Activated CD8-positive, alpha-beta memory T cell treated with anti-CD3 and anti-CD28 coated beads for 36 hours (primary cell): ENCODE measurements around the gene DGCR2. TPM values are rescaled to one million over a fixed set of nuclear protein-coding genes. Genes with fewer than 3 reads are reported as not detected.
"Not testable (repeated sequence)": the region's sequence is repeated elsewhere in the genome, so short reads cannot be mapped to it uniquely, and the experiment has no call there.

Experiments used
- CTCF ChIA-PET: fragments of 350-600 bp; sonication (Branson Sonifier 250); formaldehyde crosslinking; loops from one replicate; lab custom pipeline; 2021; ENCODE audit warnings: antibody characterized with exemption; lab: Charles Lee
- POLR2A ChIA-PET: fragments of 350-600 bp; sonication (Branson Sonifier 250); formaldehyde crosslinking; loops from one replicate; lab custom pipeline; 2021; ENCODE audit warnings: antibody characterized with exemption; lab: Charles Lee
- total RNA-seq, 2 experiments: library from RNA; stranded (reverse); gene quantifications; one replicate each; pipeline ENCODE4 v1.2.3, GENCODE V29; 2021

DGCR2 gene
- total RNA-seq, 2 experiments from 2014 or later = 23.7 to 25.0 TPM

- CTCF ChIA-PET = no interaction called here
- POLR2A ChIA-PET = no interaction called here
Observed at GRCh38 chr22:19096555-19096954, 25.7 kb downstream of the DGCR2 start.

- POLR2A ChIA-PET = no interaction called here
Observed at GRCh38 chr22:19094393-19094997, 27.7 kb downstream of the DGCR2 start.

GRCh38 chr22:19092725-19093124 lies 29.5 kb downstream of the DGCR2 start:
- CTCF ChIA-PET = no interaction called here
- POLR2A ChIA-PET = no interaction called here

More at GRCh38 chr22:19094393-19094997, 27.7 kb downstream of the DGCR2 start:
- CTCF ChIA-PET = no interaction called here

- CTCF ChIA-PET = no interaction called here
Observed at GRCh38 chr22:19090586-19091127, 31.6 kb downstream of the DGCR2 start.

GRCh38 chr22:19090183-19090582 lies 32.0 kb downstream of the DGCR2 start:
- ChIA-PET CTCF (no interaction called here), POLR2A (no interaction called here)

More at GRCh38 chr22:19090586-19091127, 31.6 kb downstream of the DGCR2 start:
- POLR2A ChIA-PET = no interaction called here

- ChIA-PET POLR2A (no interaction called here), CTCF (no interaction called here)
Observed at GRCh38 chr22:19088866-19089595, 33.2 kb downstream of the DGCR2 start.

- ChIA-PET POLR2A (no interaction called here), CTCF (no interaction called here)
Observed at GRCh38 chr22:19086896-19087295, 35.3 kb downstream of the DGCR2 start.

GRCh38 chr22:19086417-19086816 lies 35.8 kb downstream of the DGCR2 start:
- ChIA-PET POLR2A (no interaction called here), CTCF (no interaction called here)

GRCh38 chr22:19085233-19085718 lies 36.9 kb downstream of the DGCR2 start:
- ChIA-PET CTCF (interaction anchor here (0.7 kb wide), 1 partner anchor 352 kb away, joined by 4 read pairs; no protein-coding TSS in a partner anchor), POLR2A (no interaction called here)

GRCh38 chr22:19084586-19084985 lies 37.6 kb downstream of the DGCR2 start:
- POLR2A ChIA-PET = not testable (repeated sequence)

GRCh38 chr22:19084126-19084525 lies 38.1 kb downstream of the DGCR2 start:
- CTCF ChIA-PET = interaction anchor here (0.7 kb wide), 1 partner anchor 26 kb away, joined by 3 read pairs; no protein-coding TSS in a partner anchor
- POLR2A ChIA-PET = not testable (repeated sequence)

More at GRCh38 chr22:19084586-19084985, 37.6 kb downstream of the DGCR2 start:
- CTCF ChIA-PET = interaction anchor here (0.7 kb wide), 1 partner anchor 26 kb away, joined by 3 read pairs; no protein-coding TSS in a partner anchor

GRCh38 chr22:19082793-19083192 lies 39.4 kb downstream of the DGCR2 start:
- POLR2A ChIA-PET = no interaction called here
- CTCF ChIA-PET = no interaction called here

- CTCF ChIA-PET = no interaction called here
Observed at GRCh38 chr22:19082101-19082500, 40.1 kb downstream of the DGCR2 start.

GRCh38 chr22:19081351-19081750 lies 40.9 kb downstream of the DGCR2 start:
- ChIA-PET POLR2A (no interaction called here), CTCF (no interaction called here)

More at GRCh38 chr22:19082101-19082500, 40.1 kb downstream of the DGCR2 start:
- POLR2A ChIA-PET = no interaction called here

- CTCF ChIA-PET = no interaction called here
- POLR2A ChIA-PET = no interaction called here
Observed at GRCh38 chr22:19080853-19081252, 41.4 kb downstream of the DGCR2 start.

GRCh38 chr22:19079691-19080090 lies 42.5 kb downstream of the DGCR2 start:
- POLR2A ChIA-PET = no interaction called here
- CTCF ChIA-PET = no interaction called here

GRCh38 chr22:19075404-19075803 lies 46.8 kb downstream of the DGCR2 start:
- ChIA-PET CTCF (no interaction called here), POLR2A (no interaction called here)

- CTCF ChIA-PET, POLR2A ChIA-PET: not testable (repeated sequence)
Observed at GRCh38 chr22:19072853-19073252, 49.4 kb downstream of the DGCR2 start.

GRCh38 chr22:19070397-19071169 lies 51.6 kb downstream of the DGCR2 start:
- ChIA-PET CTCF (no interaction called here), POLR2A (no interaction called here)

- POLR2A ChIA-PET = no interaction called here
Observed at GRCh38 chr22:19069451-19069850, 52.8 kb downstream of the DGCR2 start.

More at GRCh38 chr22:19069451-19069850, 52.8 kb downstream of the DGCR2 start:
- CTCF ChIA-PET = no interaction called here
